ENCODE measurements around the gene NDUFV2.

NDUFV2 gene

GRCh38 chr18:9102508-9103375, at the start of gene NDUFV2:
TSS of gene NDUFV2 (plus strand) at chr18:9102699. CDS start at chr18:9102744, 45 bp downstream.
- FAIRE-seq (peak; percentile 61), DNase-seq (ENCODE audit: insufficient read length, low spot score) (peak; percentile 93)
- TF ChIP-seq, protein P1, sequence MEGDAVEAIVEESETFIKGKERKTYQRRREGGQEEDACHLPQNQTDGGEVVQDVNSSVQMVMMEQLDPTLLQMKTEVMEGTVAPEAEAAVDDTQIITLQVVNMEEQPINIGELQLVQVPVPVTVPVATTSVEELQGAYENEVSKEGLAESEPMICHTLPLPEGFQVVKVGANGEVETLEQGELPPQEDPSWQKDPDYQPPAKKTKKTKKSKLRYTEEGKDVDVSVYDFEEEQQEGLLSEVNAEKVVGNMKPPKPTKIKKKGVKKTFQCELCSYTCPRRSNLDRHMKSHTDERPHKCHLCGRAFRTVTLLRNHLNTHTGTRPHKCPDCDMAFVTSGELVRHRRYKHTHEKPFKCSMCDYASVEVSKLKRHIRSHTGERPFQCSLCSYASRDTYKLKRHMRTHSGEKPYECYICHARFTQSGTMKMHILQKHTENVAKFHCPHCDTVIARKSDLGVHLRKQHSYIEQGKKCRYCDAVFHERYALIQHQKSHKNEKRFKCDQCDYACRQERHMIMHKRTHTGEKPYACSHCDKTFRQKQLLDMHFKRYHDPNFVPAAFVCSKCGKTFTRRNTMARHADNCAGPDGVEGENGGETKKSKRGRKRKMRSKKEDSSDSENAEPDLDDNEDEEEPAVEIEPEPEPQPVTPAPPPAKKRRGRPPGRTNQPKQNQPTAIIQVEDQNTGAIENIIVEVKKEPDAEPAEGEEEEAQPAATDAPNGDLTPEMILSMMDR (IDR thresholded peaks at IDR 0.05; ENCODE audit: insufficient read depth, missing control alignments), result no peak

GRCh38 chr18:9053814-9054213, 48.7 kb upstream of the NDUFV2 start:
- TF ChIP-seq, protein P1 (IDR thresholded peaks at IDR 0.05; ENCODE audit: insufficient read depth, missing control alignments), result no peak
- FAIRE-seq (no peak), DNase-seq (ENCODE audit: insufficient read length, low spot score) (no peak)

GRCh38 chr18:9055185-9055584, 47.3 kb upstream of the NDUFV2 start:
- TF ChIP-seq, protein P1 (IDR thresholded peaks at IDR 0.05; ENCODE audit: insufficient read depth, missing control alignments), result peak; percentile 15
- FAIRE-seq, result peak; percentile 51
- no peak for DNase-seq (ENCODE audit: insufficient read length, low spot score)

- no peak for FAIRE-seq
Observed at GRCh38 chr18:9055626-9056025, 46.9 kb upstream of the NDUFV2 start.

GRCh38 chr18:9057646-9058045, 44.9 kb upstream of the NDUFV2 start:
- FAIRE-seq (no peak), DNase-seq (ENCODE audit: insufficient read length, low spot score) (no peak)
- TF ChIP-seq, protein P1 (IDR thresholded peaks at IDR 0.05; ENCODE audit: insufficient read depth, missing control alignments), result no peak

More at GRCh38 chr18:9055626-9056025, 46.9 kb upstream of the NDUFV2 start:
- TF ChIP-seq, protein P1 (IDR thresholded peaks at IDR 0.05; ENCODE audit: insufficient read depth, missing control alignments), result no peak
- DNase-seq (ENCODE audit: insufficient read length, low spot score), result no peak

DNA sequence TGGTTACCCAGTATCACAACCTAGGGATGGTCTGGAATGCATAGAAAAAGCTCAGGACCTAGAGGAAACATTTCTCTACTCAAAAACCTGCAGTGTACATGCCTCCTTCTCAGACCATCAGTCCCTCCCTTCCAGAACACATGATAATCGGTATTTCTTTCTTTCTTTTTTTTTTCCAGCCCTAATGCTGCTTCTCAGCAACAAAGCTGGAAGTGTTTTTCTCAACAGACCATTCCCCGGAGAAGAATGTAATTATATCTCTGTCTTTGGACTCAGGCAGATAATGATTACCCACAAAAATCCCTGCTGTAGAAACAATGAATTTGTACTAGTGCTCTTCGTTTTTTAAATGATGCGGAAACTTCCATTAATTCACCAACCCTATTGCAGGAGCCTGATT, 44.1 kb upstream of the NDUFV2 start:
- FAIRE-seq (no peak), DNase-seq (ENCODE audit: insufficient read length, low spot score) (no peak)
- TF ChIP-seq, protein P1 (IDR thresholded peaks at IDR 0.05; ENCODE audit: insufficient read depth, missing control alignments), result no peak

GRCh38 chr18:9062418-9062751, 40.1 kb upstream of the NDUFV2 start:
- no peak for FAIRE-seq

More at GRCh38 chr18:9062418-9062751, 40.1 kb upstream of the NDUFV2 start:
- TF ChIP-seq, protein P1 (IDR thresholded peaks at IDR 0.05; ENCODE audit: insufficient read depth, missing control alignments), result no peak
- no peak for DNase-seq (ENCODE audit: insufficient read length, low spot score)

Measured in D721Med (cell line).